Measurements from ENCODE around the gene MMP25. TPM values are rescaled to one million over a fixed set of nuclear protein-coding genes. Genes with fewer than 3 reads are reported as not detected.

MMP25 gene
- polyA plus RNA-seq, 3 donors, result 0.71 to 26.6 (median 2.6) TPM

DNA sequence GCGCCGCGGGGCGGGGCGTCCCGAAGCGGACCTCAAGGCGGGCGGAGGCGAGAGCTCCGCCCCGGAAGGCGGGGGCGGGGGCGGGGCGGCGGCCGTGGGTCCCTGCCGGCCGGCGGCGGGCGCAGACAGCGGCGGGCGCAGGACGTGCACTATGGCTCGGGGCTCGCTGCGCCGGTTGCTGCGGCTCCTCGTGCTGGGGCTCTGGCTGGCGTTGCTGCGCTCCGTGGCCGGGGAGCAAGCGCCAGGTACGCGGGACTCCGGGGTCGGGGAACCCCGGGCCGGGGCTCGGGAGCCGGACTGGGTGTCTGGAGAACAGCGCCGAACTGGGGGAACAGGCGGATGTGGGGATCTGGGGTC is 26.1 kb upstream of the MMP25 start, which contains the start of gene TNFRSF12A:
Gene TNFRSF12A (plus strand): TSS at position 122 of the 357 bp plus-strand sequence. CDS start 30 bp downstream, at position 152.
- H3K27ac ChIP-seq (ENCODE audit: low read depth in 1 of 2, low read length in 2 of 2), result peak within 1 kb of the TSS; percentile 36 to 96
- no peaks in the 10 kb centered on the region for H3K9me3 ChIP-seq (replicated peaks in 1 of 2; ENCODE audit: control insufficient read depth in 1 of 2, insufficient read depth in 1 of 2, low read length in 2 of 2)
- Mint-ChIP-seq H3K36me3 (peaks cover 0 to 3% of the 10 kb centered on the region in 2 donors), H3K9me3 (peaks cover 0 to 6% (median 0%) of the 10 kb centered on the region in 7 donors), H3K4me1 (peaks cover 52% of the 10 kb centered on the region), H3K4me3 (peak within 1 kb of the TSS; percentile 88 to 96), H3K27ac (peak within 1 kb of the TSS; percentile 66 to 99 (median 95)), H3K27me3 (ENCODE audit: low read depth in 3 of 3) (peaks cover 24 to 33% (median 24%) of the 10 kb centered on the region in 3 donors)
- peak within 1 kb of the TSS; percentile 59 for H3K9ac ChIP-seq (ENCODE audit: insufficient read depth, low read length, poor library complexity, severe bottlenecking)
- H3K4me3 ChIP-seq (replicated peaks in 1 of 3; ENCODE audit: low read depth in 2 of 3, low read length in 3 of 3), result peak within 1 kb of the TSS; percentile 47 to 91 (median 60)
- intact Hi-C loops (cut with micrococcal nuclease), result loop anchor here (2.0 to 10.0 kb wide), 5 partner anchors 13 to 1252 kb away; partner anchors contain the start of genes ELOB (in 1 of the 2), PAQR4 (in 1 of the 2) and TFAP4 (in 1 of the 2)
- WGBS (ENCODE audit: insufficient coverage), result under 1% methylated on average over 45 of the region's 49 CpGs
- TF ChIP-seq, protein P1, sequence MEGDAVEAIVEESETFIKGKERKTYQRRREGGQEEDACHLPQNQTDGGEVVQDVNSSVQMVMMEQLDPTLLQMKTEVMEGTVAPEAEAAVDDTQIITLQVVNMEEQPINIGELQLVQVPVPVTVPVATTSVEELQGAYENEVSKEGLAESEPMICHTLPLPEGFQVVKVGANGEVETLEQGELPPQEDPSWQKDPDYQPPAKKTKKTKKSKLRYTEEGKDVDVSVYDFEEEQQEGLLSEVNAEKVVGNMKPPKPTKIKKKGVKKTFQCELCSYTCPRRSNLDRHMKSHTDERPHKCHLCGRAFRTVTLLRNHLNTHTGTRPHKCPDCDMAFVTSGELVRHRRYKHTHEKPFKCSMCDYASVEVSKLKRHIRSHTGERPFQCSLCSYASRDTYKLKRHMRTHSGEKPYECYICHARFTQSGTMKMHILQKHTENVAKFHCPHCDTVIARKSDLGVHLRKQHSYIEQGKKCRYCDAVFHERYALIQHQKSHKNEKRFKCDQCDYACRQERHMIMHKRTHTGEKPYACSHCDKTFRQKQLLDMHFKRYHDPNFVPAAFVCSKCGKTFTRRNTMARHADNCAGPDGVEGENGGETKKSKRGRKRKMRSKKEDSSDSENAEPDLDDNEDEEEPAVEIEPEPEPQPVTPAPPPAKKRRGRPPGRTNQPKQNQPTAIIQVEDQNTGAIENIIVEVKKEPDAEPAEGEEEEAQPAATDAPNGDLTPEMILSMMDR (IDR thresholded peaks at IDR 0.05), result no peak
- no peaks in the 10 kb centered on the region for H3K36me3 ChIP-seq (replicated peaks in 1 of 2; ENCODE audit: control insufficient read depth in 1 of 2, insufficient read depth in 2 of 2, low read length in 2 of 2)
- H3K79me2 ChIP-seq (ENCODE audit: insufficient read depth, low read length), result no peaks in the 10 kb centered on the region
- H2AFZ ChIP-seq (ENCODE audit: insufficient read depth, low read depth, low read length, poor library complexity, severe bottlenecking), result peak within 1 kb of the TSS; percentile 69
- H3K4me2 ChIP-seq (replicated peaks; ENCODE audit: extremely low read depth, low read length, poor library complexity, severe bottlenecking), result peak within 1 kb of the TSS; percentile 99
- peak; percentile 65 to 78 (median 76) for DNase-seq
- peaks cover 0 to 20% of the 10 kb centered on the region in 2 donors for H3K27me3 ChIP-seq (ENCODE audit: control insufficient read depth in 2 of 2, insufficient read depth in 2 of 2, low read length in 2 of 2)
- peaks cover 42% of the 10 kb centered on the region for H4K20me1 ChIP-seq (ENCODE audit: insufficient read depth, low read length)
- H3K4me1 ChIP-seq (ENCODE audit: control insufficient read depth in 1 of 2, insufficient read depth in 2 of 2, low read length in 2 of 2), result peaks cover 60 to 64% of the 10 kb centered on the region in 2 donors

DNA sequence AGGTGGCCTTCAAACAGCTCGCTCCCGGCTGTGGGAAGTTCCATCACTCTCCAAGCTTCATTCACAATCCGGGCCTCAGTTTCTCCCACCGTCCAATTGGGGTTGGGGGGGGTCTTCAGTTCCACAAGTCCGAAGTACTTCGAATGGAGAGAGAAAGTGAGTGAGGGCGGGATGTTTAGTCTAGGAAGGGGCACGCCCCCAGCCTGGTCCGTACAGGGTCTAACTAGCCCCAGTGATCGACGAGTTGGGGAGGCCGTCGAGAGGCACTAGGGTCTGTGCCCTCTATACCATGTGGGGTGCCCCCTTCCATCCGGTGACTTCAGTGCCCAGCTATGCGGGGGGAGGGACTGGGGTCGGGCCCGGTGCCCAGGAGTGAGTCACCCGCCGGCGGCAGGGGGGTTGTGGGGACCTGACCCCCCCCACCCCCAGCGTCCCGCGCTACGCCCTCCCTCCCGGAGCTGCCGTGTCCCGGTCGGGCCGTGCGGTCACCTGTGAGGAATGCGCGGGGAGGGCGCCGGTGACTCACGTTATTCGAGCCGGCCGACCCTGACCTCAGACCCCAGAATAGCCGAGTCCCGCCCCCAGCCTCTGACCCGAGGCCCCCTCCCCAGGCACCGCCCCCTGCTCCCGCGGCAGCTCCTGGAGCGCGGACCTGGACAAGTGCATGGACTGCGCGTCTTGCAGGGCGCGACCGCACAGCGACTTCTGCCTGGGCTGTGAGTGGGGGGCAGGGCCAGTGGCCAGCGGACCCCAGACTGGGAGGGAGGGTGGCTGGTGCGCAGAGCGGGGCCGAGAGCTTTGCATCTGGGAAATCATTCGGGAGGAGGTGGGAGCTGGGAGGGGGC is 25.5 kb upstream of the MMP25 start:
- Mint-ChIP-seq H3K27me3 (ENCODE audit: low read depth in 3 of 3) (peaks cover 22 to 30% (median 24%) of the 10 kb centered on the region in 3 donors), H3K4me3 (peak overlapping the region; percentile 88 to 96), H3K36me3 (peaks cover 3 to 6% of the 10 kb centered on the region in 2 donors), H3K9me3 (peaks cover 0 to 8% (median 0%) of the 10 kb centered on the region in 7 donors), H3K4me1 (peaks cover 54% of the 10 kb centered on the region), H3K27ac (peak overlapping the region; percentile 62 to 99 (median 95))
- Histone ChIP-seq H3K4me3 (replicated peaks in 1 of 3; ENCODE audit: low read depth in 2 of 3, low read length in 3 of 3) (peak overlapping the region; percentile 47 to 91 (median 60)), H3K4me2 (replicated peaks; ENCODE audit: extremely low read depth, low read length, poor library complexity, severe bottlenecking) (peak overlapping the region; percentile 99), H3K9me3 (replicated peaks in 1 of 2; ENCODE audit: control insufficient read depth in 1 of 2, insufficient read depth in 1 of 2, low read length in 2 of 2) (no peaks in the 10 kb centered on the region), H3K36me3 (replicated peaks in 1 of 2; ENCODE audit: control insufficient read depth in 1 of 2, insufficient read depth in 2 of 2, low read length in 2 of 2) (peaks cover 4 to 5% of the 10 kb centered on the region in 2 donors), H3K9ac (ENCODE audit: insufficient read depth, low read length, poor library complexity, severe bottlenecking) (peak overlapping the region; percentile 59), H2AFZ (ENCODE audit: insufficient read depth, low read depth, low read length, poor library complexity, severe bottlenecking) (peak overlapping the region; percentile 69), H3K27me3 (ENCODE audit: control insufficient read depth in 2 of 2, insufficient read depth in 2 of 2, low read length in 2 of 2) (peaks cover 0 to 20% of the 10 kb centered on the region in 2 donors), H3K4me1 (ENCODE audit: control insufficient read depth in 1 of 2, insufficient read depth in 2 of 2, low read length in 2 of 2) (peaks cover 62 to 64% of the 10 kb centered on the region in 2 donors), H4K20me1 (ENCODE audit: insufficient read depth, low read length) (peaks cover 48% of the 10 kb centered on the region), H3K79me2 (ENCODE audit: insufficient read depth, low read length) (no peaks in the 10 kb centered on the region), H3K27ac (ENCODE audit: low read depth in 1 of 2, low read length in 2 of 2) (peak overlapping the region; percentile 36 to 96)
- TF ChIP-seq, protein P1 (IDR thresholded peaks at IDR 0.05), result no peak
- WGBS (ENCODE audit: insufficient coverage), result under 1% methylated on average over 46 of the region's 57 CpGs
- peak; percentile 63 to 76 (median 76) for DNase-seq
- intact Hi-C loops (cut with micrococcal nuclease), result loop anchor here (2.0 to 10.0 kb wide), 5 partner anchors 14 to 1251 kb away; partner anchors contain the start of genes ELOB (in 1 of the 2), PAQR4 (in 1 of the 2) and TFAP4 (in 1 of the 2)
